NK-92 (cell line): ENCODE measurements around the gene APOA4.

Source experiments
- DNase-seq: peaks from one replicate; lab custom pipeline; 2025; ENCODE audit not compliant: unreplicated experiment; lab: John Stamatoyannopoulos, UW

APOA4 gene

DNA sequence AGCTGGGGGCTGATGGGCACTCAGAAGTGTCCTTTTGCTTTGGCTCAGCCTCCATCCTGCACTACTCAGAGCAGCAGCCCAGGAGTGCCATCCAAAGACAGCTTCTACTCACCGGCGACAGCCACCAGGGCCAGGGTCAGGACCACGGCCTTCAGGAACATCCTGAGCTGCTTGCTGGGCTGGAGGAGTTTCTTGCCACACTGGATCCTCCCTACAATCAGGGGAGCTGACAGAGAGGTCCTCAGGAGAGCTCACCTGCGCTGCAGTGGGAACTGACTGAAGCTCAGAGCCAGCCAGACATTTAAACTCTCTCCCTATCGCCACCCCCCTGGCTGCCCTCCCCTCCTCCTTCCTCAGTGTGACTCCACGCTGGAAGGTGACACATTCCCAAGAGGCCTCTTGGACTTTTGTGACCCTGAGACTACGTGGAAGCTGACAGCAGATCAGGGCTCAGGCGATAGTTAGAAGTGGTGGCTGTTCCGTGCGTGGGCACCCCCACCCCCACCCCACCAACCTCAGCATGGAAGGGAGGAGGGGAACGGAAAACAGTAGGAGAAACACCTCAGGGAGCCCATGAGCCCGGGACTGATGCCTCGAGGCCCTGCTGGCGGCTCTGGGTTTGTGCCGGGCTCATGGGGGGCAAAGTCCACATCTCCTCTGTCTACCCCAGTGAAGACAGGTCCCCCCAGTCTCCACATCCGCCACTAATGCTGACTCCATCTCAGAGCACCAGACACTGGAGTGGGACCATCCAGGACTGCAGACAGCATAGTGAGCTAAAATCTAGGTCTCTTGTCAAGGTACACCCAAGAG lies at the start of gene APOA4:
APOA4 (minus strand) TSS at position 274 of the 813 bp plus-strand sequence; CDS start at position 161, 113 bp downstream.
- DNase-seq = no peak

- no peak for DNase-seq
Measured at GRCh38 chr11:116871248-116871647, 48.1 kb upstream of the APOA4 start.

GRCh38 chr11:116870054-116870453 lies 47.0 kb upstream of the APOA4 start:
- no peak for DNase-seq

DNA sequence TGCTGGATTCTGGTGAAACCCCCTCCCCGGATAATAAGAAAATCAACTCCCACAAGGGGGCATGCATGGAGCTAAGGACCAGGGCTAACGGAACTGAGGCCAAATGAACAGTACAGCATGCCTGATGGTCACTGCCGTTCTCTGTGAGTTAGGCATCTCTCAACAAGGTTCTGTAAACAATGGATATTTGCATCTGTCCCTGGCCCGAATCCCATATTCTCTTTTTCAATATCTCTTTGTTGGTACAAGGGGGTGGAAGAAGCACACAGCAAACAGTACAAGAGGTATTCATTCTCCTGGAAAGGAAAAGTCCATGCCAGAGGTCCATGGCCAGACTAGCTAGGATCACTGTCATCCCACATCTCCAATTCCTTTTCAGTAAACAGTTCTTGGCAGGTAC lies 46.5 kb upstream of the APOA4 start:
- no peak for DNase-seq

DNA sequence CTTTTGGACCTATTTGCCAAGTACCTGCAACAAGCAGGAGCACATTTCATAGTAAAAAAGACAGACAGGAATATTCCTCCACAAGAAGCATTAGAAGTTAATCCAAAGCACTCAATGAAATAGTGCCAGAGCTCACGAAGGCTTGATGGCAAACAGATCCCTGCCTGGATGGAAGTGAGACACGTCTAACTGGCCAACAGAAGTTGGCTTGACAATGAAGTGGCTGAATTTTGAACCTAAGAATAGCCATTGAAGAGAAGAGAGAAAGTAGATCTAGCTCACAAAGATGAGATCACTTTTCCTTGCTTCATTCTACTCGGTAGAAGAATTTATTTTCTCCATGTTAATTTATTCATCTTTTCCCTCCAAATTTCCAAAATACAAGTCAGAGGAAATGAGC lies 45.0 kb upstream of the APOA4 start:
- no peak for DNase-seq

DNA sequence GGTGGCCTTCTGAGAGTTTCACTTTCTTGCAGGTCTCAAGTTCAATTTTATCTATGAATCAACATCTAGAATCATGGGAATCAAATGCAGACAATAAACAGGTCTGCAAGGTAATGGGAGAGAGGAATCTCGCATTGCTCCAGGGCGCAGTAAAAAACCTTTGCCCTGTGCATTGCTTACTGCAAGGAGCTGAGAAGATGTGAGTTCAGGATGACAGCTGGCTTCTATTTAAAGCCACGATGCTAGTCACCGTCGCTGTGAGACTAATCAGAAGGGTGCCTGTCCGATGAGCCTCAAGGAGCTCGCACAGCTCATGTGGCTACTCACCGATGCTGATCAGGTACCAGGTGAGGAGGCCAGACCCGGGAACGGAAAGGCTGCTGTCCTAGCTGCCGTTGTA lies 44.5 kb upstream of the APOA4 start:
- no peak for DNase-seq

DNA sequence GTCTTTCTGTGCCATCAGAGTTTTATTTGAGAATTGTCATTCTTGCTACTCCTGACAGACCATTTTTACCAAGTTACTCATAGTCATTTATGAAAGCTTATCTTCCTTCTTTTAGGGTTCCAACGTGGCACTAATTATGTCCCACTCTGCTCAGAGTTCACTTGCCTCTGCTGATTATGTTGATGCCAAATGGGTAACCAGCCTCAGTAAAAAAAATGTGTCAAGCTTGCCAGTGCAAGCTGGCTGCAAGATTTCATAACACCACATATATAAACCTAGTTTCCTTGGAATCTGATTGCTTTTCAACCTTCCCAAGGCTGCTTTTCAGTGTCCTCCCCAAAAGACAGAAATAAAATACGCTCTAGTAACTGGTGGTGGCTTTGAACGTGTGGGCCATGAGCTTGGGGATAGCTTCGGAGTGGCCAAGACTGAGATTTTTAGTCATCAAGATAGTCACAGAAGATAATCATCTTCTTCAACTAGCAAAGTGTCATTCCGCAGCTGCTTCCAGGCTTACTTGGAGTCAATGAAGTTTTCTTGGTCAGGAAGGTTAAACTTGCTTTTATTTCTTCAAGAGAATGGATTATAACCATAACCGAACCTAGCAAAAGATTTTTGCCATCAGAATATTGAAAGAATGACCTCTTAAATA lies 43.8 kb upstream of the APOA4 start:
- DNase-seq = no peak

- no peak for DNase-seq
Measured at GRCh38 chr11:116865696-116866095, 42.6 kb upstream of the APOA4 start.

DNA sequence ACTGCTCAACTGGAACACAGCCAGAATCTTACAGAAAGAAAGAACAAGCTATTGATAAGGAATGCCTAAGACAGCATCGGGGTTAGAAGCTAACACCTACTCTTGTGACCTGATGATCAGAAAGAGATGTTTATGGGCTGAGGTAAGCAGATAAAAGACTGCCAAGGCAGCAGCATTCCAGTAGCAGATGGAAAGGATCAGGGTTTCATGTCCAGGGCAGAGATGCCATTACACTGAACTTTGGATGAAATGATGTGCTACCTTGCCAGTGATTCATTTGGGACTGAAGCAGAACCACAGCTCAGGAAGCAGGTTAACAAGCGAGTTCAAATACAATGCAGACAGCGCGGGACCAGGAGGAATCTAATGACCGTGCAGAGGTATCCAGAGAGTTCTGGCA lies 41.4 kb upstream of the APOA4 start:
- no peak for DNase-seq

- DNase-seq = no peak
Measured at GRCh38 chr11:116862951-116863350, 39.8 kb upstream of the APOA4 start.

GRCh38 chr11:116862185-116862584 lies 39.1 kb upstream of the APOA4 start:
- DNase-seq = no peak

- DNase-seq = no peak
Measured at GRCh38 chr11:116861539-116861938, 38.4 kb upstream of the APOA4 start.

DNA sequence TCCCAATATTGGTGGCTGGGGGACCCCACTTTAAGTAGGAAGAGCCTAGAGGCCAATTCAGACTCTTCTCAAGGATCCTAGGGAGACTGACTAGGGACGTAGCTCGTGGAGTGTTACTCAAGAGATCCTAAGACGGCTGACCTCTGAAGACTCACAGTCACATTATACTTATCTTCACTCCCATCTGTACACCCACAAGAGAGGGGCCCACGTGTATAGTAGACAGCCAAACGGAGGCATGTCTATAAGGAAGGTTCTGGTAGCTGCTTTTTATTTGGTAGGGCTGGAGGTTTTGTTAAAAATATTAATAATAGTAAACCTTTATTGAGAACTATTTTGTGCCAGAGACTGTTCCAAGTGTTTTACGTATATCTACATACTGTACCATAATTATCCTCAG lies 37.2 kb upstream of the APOA4 start:
- no peak for DNase-seq

- no peak for DNase-seq
Measured at GRCh38 chr11:116859175-116859574, 36.1 kb upstream of the APOA4 start.

DNA sequence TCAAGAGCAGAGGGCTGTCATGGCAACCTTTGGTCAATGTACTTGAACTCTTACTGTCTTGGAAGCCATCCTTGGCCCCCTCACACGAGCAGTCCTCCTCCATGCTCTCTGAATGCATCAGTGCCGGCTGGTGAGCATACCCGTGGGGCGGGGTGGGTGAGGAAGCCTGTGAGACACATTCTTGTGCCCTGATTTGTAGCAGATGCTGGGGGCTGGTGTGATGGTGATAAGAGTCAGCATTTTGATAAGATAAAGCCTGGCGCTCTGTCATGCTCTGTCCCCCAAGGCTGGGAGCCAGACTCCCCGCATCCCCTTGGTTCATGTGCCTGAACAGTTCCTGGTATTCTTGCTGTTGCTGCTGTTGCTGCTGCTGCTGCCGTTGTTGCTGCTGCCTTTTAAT lies 34.8 kb upstream of the APOA4 start:
- DNase-seq = no peak

DNA sequence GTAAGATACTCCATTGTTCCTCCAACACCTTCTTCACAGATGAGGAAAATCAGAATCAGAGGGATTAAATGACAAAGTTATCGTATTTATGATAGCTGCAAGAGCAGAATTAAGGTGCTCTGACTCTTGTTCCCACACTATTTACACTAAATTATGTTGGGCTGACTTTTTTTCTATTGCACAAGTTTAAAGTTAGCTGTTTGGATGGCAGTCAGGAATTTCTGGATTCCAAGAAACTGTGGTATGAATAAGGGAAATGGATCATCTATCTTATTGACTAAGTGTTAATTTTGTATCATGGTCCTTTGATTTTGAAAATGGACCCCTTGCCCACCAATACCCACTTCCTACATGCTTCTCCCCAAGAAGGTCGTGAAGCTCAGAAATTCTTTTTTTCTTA lies 34.2 kb upstream of the APOA4 start:
- no peak for DNase-seq

GRCh38 chr11:116856423-116856822 lies 33.3 kb upstream of the APOA4 start:
- DNase-seq = no peak

- no peak for DNase-seq
Measured at GRCh38 chr11:116855413-116855812, 32.3 kb upstream of the APOA4 start.

DNA sequence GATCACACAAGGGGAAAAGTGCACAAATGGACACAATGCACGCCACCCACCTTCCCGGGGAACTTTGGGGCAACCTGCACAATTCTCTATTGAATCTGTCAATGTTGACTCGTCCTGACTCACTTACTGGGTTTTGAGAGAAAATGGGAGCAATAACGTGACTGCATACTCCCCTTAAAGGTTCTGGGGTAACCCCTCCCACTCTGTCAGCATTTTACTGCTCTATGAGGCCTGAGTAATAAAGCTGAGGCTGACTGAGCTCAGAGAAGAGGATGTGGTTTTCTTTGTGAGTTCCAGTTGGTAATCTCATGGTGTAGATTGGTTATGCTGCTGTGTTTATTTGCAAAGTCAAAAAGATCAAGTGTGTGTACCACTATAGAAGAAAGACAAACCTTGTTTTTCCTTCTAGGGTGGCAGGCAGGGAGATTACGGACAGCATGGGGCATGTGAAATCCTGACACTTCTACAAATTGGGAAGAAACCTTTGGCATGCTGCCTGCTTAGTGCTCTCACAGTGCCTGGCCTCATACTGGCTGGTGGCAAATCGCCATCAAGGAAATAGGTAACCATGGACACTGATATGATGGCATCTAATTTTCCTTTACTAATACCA lies 30.5 kb upstream of the APOA4 start:
- DNase-seq = no peak

GRCh38 chr11:116852261-116853031 lies 29.3 kb upstream of the APOA4 start:
- no peak for DNase-seq

GRCh38 chr11:116851626-116852025 lies 28.5 kb upstream of the APOA4 start:
- DNase-seq = no peak
